ENCODE measurements around the gene RAVER1. TPM values are rescaled to one million over a fixed set of nuclear protein-coding genes. Genes with fewer than 3 reads are reported as not detected.
A peak's percentile ranks its signal among the peaks of the same experiment; 100 is the strongest.

Gene RAVER1
- total and polyA plus RNA-seq, 9 of the 15 experiments (the other 6 are each of a cell fraction or from before 2014, with no cell fraction given): 0.06 to 113 (median 7.0) TPM

DNA sequence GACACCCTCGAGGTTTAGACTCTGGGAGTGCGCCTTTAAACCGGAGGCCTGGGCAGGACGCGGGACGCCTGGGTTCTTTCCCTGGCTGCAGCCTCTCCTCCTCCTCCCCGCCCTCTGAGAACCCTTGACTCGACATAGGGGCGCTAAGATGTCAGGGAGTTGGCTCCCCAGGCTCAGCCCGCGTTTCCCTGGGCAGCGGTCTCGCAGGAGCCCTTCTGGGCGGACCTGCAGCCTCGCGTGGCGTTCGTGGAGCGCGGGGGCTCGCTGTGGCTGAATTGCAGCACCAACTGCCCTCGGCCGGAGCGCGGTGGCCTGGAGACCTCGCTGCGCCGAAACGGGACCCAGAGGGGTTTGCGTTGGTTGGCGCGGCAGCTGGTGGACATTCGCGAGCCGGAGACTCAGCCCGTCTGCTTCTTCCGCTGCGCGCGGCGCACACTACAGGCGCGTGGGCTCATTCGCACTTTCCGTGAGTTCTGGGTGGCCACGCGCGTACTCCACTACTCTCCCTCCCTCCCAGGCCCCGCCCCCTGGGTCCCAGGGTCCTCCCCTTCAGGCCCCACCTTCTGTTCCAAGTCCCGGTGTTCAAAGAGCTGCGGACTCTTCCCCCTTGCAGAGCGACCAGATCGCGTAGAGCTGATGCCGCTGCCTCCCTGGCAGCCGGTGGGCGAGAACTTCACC lies 42.3 kb downstream of the RAVER1 start (continued):
- TF ChIP-seq, protein P1, sequence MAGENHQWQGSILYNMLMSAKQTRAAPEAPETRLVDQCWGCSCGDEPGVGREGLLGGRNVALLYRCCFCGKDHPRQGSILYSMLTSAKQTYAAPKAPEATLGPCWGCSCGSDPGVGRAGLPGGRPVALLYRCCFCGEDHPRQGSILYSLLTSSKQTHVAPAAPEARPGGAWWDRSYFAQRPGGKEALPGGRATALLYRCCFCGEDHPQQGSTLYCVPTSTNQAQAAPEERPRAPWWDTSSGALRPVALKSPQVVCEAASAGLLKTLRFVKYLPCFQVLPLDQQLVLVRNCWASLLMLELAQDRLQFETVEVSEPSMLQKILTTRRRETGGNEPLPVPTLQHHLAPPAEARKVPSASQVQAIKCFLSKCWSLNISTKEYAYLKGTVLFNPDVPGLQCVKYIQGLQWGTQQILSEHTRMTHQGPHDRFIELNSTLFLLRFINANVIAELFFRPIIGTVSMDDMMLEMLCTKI (IDR thresholded peaks at IDR 0.05; ENCODE audit: partially characterized antibody): no peak
- TF ChIP-seq ATF7 (IDR thresholded peaks at IDR 0.05) (0 out of 2 replicates have a peak, but pooled peaks have one; percentile 15), ZNF830 (CRISPR knock-in tag; IDR thresholded peaks at IDR 0.05) (no peak), ZEB2 (IDR thresholded peaks at IDR 0.05) (no peak), TCFL5 (CRISPR knock-in tag; conservative IDR thresholded peaks at IDR 0.05) (no peak), ZNF695 (CRISPR knock-in tag; IDR thresholded peaks at IDR 0.05) (no peak), FOXA3 (CRISPR knock-in tag; conservative IDR thresholded peaks at IDR 0.05 in 1 of 2, IDR thresholded peaks at IDR 0.05 in 1 of 2) (no peak), HNRNPH1 (optimal IDR thresholded peaks at IDR 0.05; ENCODE audit: low read depth, low read length) (no peak), ZNF696 (CRISPR knock-in tag; conservative IDR thresholded peaks at IDR 0.05) (no peak)
- TF ChIP-seq, protein P2, sequence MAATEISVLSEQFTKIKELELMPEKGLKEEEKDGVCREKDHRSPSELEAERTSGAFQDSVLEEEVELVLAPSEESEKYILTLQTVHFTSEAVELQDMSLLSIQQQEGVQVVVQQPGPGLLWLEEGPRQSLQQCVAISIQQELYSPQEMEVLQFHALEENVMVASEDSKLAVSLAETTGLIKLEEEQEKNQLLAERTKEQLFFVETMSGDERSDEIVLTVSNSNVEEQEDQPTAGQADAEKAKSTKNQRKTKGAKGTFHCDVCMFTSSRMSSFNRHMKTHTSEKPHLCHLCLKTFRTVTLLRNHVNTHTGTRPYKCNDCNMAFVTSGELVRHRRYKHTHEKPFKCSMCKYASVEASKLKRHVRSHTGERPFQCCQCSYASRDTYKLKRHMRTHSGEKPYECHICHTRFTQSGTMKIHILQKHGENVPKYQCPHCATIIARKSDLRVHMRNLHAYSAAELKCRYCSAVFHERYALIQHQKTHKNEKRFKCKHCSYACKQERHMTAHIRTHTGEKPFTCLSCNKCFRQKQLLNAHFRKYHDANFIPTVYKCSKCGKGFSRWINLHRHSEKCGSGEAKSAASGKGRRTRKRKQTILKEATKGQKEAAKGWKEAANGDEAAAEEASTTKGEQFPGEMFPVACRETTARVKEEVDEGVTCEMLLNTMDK (IDR thresholded peaks at IDR 0.05; ENCODE audit: borderline replicate concordance, insufficient read depth, low read depth, low read length, poor library complexity, severe bottlenecking): no peak
- TF ChIP-seq, protein P3, sequence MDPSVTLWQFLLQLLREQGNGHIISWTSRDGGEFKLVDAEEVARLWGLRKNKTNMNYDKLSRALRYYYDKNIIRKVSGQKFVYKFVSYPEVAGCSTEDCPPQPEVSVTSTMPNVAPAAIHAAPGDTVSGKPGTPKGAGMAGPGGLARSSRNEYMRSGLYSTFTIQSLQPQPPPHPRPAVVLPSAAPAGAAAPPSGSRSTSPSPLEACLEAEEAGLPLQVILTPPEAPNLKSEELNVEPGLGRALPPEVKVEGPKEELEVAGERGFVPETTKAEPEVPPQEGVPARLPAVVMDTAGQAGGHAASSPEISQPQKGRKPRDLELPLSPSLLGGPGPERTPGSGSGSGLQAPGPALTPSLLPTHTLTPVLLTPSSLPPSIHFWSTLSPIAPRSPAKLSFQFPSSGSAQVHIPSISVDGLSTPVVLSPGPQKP (CRISPR knock-in tag; IDR thresholded peaks at IDR 0.05): no peak
- TF ChIP-seq, protein P4, sequence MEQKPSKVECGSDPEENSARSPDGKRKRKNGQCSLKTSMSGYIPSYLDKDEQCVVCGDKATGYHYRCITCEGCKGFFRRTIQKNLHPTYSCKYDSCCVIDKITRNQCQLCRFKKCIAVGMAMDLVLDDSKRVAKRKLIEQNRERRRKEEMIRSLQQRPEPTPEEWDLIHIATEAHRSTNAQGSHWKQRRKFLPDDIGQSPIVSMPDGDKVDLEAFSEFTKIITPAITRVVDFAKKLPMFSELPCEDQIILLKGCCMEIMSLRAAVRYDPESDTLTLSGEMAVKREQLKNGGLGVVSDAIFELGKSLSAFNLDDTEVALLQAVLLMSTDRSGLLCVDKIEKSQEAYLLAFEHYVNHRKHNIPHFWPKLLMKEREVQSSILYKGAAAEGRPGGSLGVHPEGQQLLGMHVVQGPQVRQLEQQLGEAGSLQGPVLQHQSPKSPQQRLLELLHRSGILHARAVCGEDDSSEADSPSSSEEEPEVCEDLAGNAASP (IDR thresholded peaks at IDR 0.05): no peak
- TF ChIP-seq, protein P5, sequence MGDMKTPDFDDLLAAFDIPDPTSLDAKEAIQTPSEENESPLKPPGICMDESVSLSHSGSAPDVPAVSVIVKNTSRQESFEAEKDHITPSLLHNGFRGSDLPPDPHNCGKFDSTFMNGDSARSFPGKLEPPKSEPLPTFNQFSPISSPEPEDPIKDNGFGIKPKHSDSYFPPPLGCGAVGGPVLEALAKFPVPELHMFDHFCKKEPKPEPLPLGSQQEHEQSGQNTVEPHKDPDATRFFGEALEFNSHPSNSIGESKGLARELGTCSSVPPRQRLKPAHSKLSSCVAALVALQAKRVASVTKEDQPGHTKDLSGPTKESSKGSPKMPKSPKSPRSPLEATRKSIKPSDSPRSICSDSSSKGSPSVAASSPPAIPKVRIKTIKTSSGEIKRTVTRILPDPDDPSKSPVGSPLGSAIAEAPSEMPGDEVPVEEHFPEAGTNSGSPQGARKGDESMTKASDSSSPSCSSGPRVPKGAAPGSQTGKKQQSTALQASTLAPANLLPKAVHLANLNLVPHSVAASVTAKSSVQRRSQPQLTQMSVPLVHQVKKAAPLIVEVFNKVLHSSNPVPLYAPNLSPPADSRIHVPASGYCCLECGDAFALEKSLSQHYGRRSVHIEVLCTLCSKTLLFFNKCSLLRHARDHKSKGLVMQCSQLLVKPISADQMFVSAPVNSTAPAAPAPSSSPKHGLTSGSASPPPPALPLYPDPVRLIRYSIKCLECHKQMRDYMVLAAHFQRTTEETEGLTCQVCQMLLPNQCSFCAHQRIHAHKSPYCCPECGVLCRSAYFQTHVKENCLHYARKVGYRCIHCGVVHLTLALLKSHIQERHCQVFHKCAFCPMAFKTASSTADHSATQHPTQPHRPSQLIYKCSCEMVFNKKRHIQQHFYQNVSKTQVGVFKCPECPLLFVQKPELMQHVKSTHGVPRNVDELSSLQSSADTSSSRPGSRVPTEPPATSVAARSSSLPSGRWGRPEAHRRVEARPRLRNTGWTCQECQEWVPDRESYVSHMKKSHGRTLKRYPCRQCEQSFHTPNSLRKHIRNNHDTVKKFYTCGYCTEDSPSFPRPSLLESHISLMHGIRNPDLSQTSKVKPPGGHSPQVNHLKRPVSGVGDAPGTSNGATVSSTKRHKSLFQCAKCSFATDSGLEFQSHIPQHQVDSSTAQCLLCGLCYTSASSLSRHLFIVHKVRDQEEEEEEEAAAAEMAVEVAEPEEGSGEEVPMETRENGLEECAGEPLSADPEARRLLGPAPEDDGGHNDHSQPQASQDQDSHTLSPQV (IDR thresholded peaks at IDR 0.05): no peak; the same call in 1 of the 2 replicates
- TF ChIP-seq, protein P6, sequence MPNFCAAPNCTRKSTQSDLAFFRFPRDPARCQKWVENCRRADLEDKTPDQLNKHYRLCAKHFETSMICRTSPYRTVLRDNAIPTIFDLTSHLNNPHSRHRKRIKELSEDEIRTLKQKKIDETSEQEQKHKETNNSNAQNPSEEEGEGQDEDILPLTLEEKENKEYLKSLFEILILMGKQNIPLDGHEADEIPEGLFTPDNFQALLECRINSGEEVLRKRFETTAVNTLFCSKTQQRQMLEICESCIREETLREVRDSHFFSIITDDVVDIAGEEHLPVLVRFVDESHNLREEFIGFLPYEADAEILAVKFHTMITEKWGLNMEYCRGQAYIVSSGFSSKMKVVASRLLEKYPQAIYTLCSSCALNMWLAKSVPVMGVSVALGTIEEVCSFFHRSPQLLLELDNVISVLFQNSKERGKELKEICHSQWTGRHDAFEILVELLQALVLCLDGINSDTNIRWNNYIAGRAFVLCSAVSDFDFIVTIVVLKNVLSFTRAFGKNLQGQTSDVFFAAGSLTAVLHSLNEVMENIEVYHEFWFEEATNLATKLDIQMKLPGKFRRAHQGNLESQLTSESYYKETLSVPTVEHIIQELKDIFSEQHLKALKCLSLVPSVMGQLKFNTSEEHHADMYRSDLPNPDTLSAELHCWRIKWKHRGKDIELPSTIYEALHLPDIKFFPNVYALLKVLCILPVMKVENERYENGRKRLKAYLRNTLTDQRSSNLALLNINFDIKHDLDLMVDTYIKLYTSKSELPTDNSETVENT (CRISPR knock-in tag; IDR thresholded peaks at IDR 0.05): peak; percentile 70; the same call in 1 of the 2 replicates

Measured in K562 (cell line).